ENCODE results near the gene ADAM22. TPM values are rescaled to one million over a fixed set of nuclear protein-coding genes. Genes with fewer than 3 reads are reported as not detected.

Gene ADAM22
- total and polyA plus RNA-seq, 3 donors from 2014 or later: 2.9 to 4.4 (median 4.4) TPM

GRCh38 chr7:88200789-88201188 lies 266.7 kb downstream of the ADAM22 start:
- Histone ChIP-seq H3K9me3 (no peaks in the 10 kb centered on the region), H3K4me1 (no peaks in the 10 kb centered on the region), H3K4me3 (no peak overlapping the region), H3K27ac (no peak overlapping the region), H3K27me3 (no peaks in the 10 kb centered on the region), H3K36me3 (ENCODE audit: low read depth, missing control alignments) (no peaks in the 10 kb centered on the region)
- DNase-seq: no peak
- intact Hi-C loops (cut with DNase I; ENCODE audit: low total_unique reads): no loop called here
- TF ChIP-seq POLR2A (IDR thresholded peaks at IDR 0.05): no peak
- TF ChIP-seq, protein P1, sequence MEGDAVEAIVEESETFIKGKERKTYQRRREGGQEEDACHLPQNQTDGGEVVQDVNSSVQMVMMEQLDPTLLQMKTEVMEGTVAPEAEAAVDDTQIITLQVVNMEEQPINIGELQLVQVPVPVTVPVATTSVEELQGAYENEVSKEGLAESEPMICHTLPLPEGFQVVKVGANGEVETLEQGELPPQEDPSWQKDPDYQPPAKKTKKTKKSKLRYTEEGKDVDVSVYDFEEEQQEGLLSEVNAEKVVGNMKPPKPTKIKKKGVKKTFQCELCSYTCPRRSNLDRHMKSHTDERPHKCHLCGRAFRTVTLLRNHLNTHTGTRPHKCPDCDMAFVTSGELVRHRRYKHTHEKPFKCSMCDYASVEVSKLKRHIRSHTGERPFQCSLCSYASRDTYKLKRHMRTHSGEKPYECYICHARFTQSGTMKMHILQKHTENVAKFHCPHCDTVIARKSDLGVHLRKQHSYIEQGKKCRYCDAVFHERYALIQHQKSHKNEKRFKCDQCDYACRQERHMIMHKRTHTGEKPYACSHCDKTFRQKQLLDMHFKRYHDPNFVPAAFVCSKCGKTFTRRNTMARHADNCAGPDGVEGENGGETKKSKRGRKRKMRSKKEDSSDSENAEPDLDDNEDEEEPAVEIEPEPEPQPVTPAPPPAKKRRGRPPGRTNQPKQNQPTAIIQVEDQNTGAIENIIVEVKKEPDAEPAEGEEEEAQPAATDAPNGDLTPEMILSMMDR (IDR thresholded peaks at IDR 0.05): no peak
- 48 to 68% methylated on average over 4 of the region's 4 CpGs for WGBS, 2 donors

GRCh38 chr7:88201305-88201704 lies 267.3 kb downstream of the ADAM22 start:
- DNase-seq: no peak

DNA sequence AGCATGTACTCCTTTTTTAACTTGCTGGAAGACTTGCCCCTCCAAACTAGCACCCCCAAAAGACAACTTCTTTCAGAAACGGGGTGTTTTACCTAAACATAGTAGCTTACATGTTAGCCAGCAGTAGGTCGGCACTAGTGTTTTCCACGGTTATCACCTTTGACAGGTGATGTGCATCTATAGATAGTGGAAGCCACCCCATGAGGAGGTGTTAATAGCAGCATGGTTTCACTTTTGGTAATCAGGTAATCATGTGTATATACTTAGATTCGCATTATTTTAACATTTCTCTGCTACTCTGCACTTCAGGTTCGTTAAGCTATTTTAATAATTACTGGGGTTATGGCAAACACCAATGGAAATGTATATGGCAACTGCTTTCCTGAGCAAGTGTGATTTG lies 268.2 kb downstream of the ADAM22 start:
- H3K27ac ChIP-seq: no peak overlapping the region

More at GRCh38 chr7:88201305-88201704, 267.3 kb downstream of the ADAM22 start:
- TF ChIP-seq POLR2A (IDR thresholded peaks at IDR 0.05): no peak
- Histone ChIP-seq H3K9me3 (no peaks in the 10 kb centered on the region), H3K4me1 (no peaks in the 10 kb centered on the region), H3K27ac (no peak overlapping the region), H3K36me3 (ENCODE audit: low read depth, missing control alignments) (no peaks in the 10 kb centered on the region), H3K27me3 (no peaks in the 10 kb centered on the region), H3K4me3 (no peak overlapping the region)
- intact Hi-C loops (cut with DNase I; ENCODE audit: low total_unique reads): no loop called here

GRCh38 chr7:88202799-88203198 lies 268.7 kb downstream of the ADAM22 start:
- 73 to 84% methylated on average over 3 of the region's 3 CpGs for WGBS, 2 donors
- H3K4me3 ChIP-seq: no peak overlapping the region
- H3K27me3 ChIP-seq: no peaks in the 10 kb centered on the region
- no peak for DNase-seq
- no peaks in the 10 kb centered on the region for H3K9me3 ChIP-seq
- H3K27ac ChIP-seq: no peak overlapping the region
- no peak for TF ChIP-seq POLR2A (IDR thresholded peaks at IDR 0.05)
- TF ChIP-seq, protein P1 (IDR thresholded peaks at IDR 0.05): no peak
- H3K36me3 ChIP-seq (ENCODE audit: low read depth, missing control alignments): no peaks in the 10 kb centered on the region
- H3K4me1 ChIP-seq: no peaks in the 10 kb centered on the region
- intact Hi-C loops (cut with DNase I; ENCODE audit: low total_unique reads): no loop called here

More for the DNA sequence above, 268.2 kb downstream of the ADAM22 start:
- H3K27me3 ChIP-seq: no peaks in the 10 kb centered on the region
- WGBS, 2 donors: 81 to 84% methylated on average over 5 of the region's 5 CpGs
- no peak overlapping the region for H3K4me3 ChIP-seq
- H3K9me3 ChIP-seq: no peaks in the 10 kb centered on the region
- H3K36me3 ChIP-seq (ENCODE audit: low read depth, missing control alignments): no peaks in the 10 kb centered on the region
- DNase-seq: no peak
- TF ChIP-seq POLR2A (IDR thresholded peaks at IDR 0.05): no peak
- TF ChIP-seq, protein P1 (IDR thresholded peaks at IDR 0.05): no peak
- intact Hi-C loops (cut with DNase I; ENCODE audit: low total_unique reads): no loop called here
- H3K4me1 ChIP-seq: no peaks in the 10 kb centered on the region

DNA sequence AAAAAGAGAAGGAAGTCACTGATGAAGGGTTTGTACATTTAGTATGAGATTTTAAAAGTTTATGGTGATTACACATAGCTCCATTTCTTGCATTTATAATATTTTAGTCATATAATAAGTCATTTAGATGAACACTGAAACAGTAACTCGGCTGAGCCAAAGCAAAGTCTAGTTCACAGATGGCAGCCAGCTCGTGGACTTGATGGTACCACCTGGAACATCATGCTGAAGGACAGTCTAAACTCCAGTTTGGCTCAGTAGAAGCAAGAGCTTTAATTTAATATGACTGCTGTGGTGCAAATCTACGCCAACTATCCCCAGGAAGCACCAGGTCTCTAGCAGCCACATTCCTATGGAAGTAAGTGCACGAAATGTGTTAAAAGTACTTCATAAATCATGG lies 269.4 kb downstream of the ADAM22 start:
- H3K4me1 ChIP-seq: no peaks in the 10 kb centered on the region
- H3K9me3 ChIP-seq: no peaks in the 10 kb centered on the region
- WGBS, 2 donors: 90 to 93% methylated on average over 4 of the region's 4 CpGs
- DNase-seq: no peak
- no peak overlapping the region for H3K27ac ChIP-seq
- no peaks in the 10 kb centered on the region for H3K36me3 ChIP-seq (ENCODE audit: low read depth, missing control alignments)
- H3K4me3 ChIP-seq: no peak overlapping the region
- H3K27me3 ChIP-seq: no peaks in the 10 kb centered on the region
- intact Hi-C loops (cut with DNase I; ENCODE audit: low total_unique reads): no loop called here
- TF ChIP-seq, protein P1 (IDR thresholded peaks at IDR 0.05): no peak
- TF ChIP-seq POLR2A (IDR thresholded peaks at IDR 0.05): no peak
